Loucy (cell line): ENCODE results near the gene SHROOM3.

Experiments
- EZH2phosphoT487 ChIP-seq: fragments of 200-600 bp; IDR thresholded peaks from 2 replicates; pipeline ENCODE4 v1.6.1; 2018; ENCODE audit warnings: antibody characterized with exemption, mild to moderate bottlenecking, moderate library complexity, borderline replicate concordance
- TF ChIP-seq, protein P1 (sequence below): fragments of 200-600 bp; sonication (generic); conservative IDR thresholded peaks from 2 replicates; pipeline ENCODE4 v1.5.1; 2014; ENCODE audit warnings: mild to moderate bottlenecking, antibody characterized with exemption, low read length

- no peak for TF ChIP-seq EZH2phosphoT487
- TF ChIP-seq, protein P1, sequence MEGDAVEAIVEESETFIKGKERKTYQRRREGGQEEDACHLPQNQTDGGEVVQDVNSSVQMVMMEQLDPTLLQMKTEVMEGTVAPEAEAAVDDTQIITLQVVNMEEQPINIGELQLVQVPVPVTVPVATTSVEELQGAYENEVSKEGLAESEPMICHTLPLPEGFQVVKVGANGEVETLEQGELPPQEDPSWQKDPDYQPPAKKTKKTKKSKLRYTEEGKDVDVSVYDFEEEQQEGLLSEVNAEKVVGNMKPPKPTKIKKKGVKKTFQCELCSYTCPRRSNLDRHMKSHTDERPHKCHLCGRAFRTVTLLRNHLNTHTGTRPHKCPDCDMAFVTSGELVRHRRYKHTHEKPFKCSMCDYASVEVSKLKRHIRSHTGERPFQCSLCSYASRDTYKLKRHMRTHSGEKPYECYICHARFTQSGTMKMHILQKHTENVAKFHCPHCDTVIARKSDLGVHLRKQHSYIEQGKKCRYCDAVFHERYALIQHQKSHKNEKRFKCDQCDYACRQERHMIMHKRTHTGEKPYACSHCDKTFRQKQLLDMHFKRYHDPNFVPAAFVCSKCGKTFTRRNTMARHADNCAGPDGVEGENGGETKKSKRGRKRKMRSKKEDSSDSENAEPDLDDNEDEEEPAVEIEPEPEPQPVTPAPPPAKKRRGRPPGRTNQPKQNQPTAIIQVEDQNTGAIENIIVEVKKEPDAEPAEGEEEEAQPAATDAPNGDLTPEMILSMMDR: no peak
Measured at GRCh38 chr4:76716020-76716419, 281.0 kb downstream of the SHROOM3 start.
